HG03354 (cell line): ENCODE results near the gene PDK2.

ENCODE experiments used
- ATAC-seq: cut with Tn5 transposase; IDR thresholded peaks from one replicate; pipeline ENCODE4 v1.9.1; 2021; ENCODE audit warnings: mild to moderate bottlenecking; ENCODE audit not compliant: unreplicated experiment, poor library complexity, severe bottlenecking

PDK2 gene

DNA sequence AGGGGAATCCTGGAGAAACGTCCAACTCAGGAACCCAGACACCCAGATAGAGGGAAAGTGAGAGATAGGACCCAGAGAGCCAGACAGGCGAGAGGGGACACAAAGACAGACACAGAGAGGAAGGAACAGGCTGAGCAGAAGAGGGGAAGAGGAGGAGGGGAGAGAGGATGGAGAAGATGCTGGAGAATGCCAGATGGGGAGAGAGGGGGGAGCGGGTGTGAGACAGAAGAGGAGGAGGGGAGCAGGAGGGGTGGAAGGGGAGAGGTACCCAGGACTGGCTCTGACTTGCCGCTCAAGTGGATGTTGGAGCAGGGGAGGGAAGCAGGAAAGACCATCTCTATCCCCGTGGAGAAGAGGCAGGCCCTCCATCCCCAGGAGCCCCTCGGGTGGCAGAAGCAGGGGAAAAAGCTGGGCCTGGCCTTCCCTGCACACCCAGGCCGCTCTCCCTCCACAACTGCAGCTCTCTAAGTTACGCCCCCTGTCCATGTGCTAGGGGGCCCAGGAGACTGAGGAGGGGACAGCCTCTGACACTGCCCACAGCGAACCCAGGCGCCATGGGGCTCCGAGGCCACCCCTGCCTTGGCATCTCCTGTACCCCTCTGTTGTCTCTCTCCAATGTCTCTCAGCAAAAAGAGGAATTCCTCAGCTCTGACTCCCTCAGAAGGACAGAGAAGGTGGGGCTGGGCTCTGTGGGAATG, 50.5 kb downstream of the PDK2 start:
- ATAC-seq: no peak

DNA sequence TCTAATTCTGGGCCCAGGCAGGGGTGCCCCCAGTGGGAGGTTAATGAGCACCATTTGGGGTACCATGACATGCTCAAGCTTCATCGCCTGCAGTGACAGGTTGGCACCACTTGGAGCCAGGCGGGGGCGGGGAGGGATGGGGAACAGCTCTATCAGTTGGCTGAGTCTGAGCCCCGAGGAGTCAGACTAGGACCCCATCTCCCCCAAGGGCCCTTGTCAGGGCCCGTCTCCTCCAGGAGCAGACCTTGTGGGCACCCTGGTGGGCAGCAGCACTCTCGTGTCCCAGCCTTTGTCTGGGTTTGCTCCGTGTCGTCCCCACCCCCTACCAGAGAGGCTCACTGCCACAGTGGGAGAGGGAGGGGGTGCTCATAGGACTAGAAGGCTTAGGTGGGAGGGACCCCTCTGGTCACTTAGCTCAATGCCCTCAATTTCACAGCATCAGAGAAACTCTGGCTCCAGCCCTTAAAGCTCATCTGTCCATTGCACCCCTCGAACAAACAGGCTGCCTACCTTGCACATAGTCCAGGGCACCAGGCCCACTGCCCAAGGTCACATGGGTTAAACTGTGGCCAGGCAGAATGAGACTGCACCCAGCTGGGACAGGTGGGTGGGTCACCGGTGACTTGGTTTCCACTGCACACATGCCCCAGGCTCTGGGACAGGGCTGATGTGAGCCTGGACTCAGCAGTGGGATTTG, 51.2 kb downstream of the PDK2 start:
- no peak for ATAC-seq

- no peak for ATAC-seq
Measured at GRCh38 chr17:50146927-50147665, 51.9 kb downstream of the PDK2 start.

DNA sequence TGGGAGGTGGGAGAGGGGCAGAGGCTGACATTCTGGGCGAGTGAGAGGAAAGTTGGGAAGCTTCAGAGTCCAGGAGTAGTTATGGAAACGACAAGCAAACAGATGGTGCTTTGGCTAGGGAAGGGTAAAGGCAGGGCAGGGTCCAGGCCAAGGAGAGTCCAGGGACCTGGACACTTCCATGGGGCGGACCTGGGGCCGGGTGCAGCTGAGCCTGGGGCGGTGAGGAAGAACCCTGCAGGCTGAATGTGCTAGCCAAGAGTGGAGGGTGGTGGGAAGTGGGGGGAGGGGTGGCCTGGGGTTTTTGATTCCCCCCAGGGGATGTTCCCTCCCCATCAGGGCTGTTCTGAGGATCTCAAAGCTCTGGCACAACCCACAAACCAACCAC, 52.7 kb downstream of the PDK2 start:
- ATAC-seq: no peak

DNA sequence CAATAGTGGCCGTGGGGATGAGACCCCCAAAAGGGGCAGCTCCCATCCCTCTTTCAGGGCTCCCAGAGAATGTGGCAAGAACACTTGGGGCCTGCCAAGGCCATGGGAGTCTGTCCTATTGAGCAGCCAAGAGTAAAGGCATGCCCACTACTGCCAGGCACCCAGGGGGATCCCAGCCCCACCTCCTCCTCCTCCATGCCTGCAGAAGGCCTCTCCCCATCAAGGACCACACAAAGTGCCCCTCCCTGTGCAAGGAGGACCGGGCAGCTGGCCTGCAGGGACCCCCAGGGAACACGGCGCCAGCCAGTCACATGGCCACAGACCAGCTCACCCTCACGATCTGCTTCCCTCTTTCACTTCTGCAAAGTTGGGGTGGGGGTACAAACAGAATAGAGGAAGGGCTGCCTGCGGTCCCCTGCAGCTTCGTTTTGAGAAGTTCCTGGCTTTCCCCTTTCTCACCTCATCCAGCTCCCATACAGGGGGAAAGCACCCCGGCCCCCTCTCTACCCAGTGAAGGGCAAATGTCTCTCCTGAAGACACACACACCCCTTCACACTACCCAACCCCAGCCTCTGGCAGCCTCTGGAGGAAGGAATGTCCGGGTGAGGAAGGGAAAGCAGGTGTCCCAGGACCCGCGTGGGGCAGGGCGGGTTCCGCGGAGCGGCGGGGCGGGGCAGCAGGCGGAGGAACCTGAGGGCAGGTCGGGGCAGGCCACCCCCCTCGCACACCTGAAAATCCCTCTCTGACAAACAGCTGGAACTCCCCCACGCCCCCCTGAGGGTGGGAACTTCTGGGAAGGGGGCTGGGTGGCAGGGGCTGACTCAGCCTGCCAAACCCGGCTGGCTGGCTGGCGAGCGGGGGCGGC, 53.3 kb downstream of the PDK2 start:
- ATAC-seq: peak; percentile 34

- ATAC-seq: no peak
Measured at GRCh38 chr17:50149091-50149416, 53.9 kb downstream of the PDK2 start.

DNA sequence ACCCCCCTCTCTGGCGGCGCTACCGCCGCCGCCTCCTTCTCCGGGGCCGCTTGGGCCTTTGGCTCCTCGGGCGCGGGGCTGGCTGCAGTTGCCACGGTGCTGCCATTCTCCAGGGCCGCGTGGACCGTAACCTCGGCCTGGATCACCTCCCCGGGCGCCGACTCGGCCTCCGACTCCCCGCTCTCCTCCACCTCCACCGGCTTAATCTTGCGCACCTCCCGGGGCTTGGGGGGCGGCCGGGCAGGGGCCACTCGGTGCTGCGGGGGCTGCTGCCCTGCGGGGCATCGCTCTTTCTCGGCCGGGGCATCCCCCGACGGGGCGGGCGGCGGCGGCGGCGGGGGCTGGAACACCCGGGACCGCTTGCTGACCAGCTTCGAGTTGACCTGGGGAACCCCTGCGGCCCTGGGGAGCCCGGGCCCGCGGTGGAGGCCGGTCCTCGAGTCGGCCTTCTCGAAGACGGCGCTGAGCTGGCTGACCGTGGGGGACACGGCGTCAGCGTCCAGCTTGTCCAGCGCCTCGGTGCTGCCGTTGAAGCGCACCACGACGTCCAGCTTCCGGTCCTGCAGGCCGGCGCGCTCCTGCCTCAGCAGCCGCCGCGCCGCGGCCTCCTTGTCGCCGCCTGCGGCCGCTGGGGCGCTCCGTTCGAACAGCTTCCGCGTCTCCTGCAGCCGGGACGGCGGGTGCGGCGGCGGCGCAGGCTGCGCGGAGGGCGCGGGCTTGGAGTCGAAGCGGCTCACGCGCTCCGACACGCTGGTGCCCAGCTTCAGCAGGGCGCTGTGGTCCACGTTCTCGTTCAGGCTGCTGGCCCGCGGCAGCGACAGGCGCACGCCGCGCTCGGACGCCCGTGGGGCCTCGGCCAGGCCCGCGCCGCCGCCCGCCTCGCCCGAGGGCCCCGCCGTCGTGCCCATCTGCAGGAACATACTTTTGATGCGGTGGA, 54.5 kb downstream of the PDK2 start:
- no peak for ATAC-seq

DNA sequence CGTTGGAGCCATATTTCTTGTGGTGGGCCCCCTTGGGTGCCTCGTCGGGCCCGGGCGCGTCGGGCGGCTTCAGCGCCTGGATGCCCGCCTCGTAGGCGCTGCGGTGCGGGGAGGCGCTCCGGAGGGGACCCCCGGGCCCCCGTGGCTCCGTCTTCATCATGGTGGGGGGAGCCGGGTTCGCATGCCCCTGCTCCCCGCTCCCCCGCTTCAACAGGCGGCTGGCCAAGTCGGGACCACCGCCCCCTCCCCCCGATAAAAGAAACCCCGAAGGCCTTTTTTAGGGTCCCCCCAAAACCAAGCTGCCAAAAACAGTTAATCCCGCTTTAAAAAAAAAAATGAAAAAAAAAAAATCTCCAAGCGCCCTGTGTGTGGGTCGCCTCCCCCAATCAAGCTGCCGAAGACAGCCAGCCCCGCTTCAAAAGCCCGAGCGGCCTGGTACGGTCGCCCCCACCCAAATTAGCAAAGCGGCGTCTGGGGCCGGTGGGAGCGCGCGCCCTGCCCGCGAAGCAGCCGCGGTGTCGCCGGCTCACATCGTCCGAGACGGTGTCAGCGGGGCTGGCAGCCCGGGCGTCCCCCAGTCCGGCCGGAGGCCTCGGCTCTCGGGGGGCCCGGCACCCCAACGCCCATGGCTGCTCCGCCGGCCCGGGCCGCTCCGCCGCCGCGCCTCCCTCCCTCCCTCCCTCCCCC, 55.3 kb downstream of the PDK2 start, which contains the start of gene PPP1R9B:
PPP1R9B (minus strand) TSS at position 324 of the 687 bp plus-strand sequence; CDS start at position 160, 164 bp downstream.
- ATAC-seq: peak; percentile 4

DNA sequence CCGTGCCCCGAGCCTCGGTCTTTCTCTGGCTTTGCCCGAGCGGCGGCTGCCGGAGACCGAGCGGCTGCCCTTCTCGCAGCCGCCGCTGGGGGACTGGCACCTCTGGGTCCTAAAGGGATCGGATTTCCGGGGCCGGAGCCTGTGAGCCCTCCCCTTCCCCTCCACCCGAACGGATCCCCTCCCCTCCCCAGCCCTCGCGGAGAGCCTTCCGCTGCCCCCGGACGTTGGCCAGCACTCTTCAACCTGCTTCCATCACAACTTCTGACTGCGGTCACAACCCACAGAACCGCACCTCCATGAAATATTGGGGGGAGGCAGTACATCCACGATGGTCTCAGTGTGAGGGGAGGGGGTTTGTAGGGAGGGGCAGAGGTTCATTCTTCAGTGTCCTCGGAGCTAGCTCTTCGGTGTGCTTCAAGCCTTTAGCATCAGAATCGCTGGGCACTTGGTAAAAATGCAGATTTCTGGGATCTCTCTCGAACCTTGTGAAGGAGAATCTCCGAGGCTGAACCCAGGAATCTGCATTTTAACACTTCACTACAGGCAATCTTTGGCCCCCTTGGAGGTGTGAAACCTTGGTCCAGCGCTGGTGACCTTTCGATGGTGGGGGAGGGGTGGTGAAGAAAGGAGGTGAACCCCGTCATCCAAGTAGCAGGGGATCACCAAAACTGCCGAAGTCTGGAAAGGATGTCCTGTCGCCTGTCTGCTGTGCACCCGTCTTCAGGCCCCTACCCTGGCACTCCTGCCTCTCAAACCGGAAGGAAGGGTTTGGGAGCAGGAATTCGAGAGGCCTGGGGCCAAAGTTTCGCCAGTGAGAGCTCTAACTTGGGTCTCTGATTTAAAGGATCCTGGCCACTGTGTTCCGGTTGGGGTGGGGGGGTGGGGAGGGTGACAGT, 56.1 kb downstream of the PDK2 start:
- ATAC-seq: peak; percentile 52

DNA sequence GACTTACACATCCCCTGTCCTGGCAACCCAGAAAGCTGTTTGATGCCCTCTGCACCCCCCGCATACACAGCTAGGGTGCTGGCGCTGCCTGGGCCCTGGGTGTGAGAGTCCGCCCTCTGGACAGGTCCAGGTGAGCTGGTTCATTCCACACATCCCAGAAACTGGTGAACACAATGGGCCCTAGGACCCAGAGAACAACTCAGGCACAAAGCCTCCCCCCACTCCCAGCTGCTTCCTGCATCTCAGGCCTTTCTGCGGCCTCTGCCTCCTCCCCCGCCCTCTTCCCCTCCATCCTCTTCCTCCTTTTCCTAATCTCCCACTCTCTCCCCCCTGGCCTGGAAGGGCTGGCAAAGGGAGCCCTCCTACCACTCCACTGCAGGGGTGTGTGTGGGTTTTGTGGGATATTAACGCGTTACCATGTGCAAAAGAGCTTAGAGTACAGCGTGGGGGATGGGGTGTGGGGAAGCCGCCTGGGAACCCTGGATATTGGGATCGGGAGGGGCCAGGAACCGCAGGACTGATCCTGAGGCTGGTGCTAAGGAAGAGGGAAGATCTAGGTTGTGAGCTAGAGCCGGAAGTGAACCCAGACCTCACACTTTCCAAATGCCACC, 56.9 kb downstream of the PDK2 start:
- peak; percentile 33 for ATAC-seq

DNA sequence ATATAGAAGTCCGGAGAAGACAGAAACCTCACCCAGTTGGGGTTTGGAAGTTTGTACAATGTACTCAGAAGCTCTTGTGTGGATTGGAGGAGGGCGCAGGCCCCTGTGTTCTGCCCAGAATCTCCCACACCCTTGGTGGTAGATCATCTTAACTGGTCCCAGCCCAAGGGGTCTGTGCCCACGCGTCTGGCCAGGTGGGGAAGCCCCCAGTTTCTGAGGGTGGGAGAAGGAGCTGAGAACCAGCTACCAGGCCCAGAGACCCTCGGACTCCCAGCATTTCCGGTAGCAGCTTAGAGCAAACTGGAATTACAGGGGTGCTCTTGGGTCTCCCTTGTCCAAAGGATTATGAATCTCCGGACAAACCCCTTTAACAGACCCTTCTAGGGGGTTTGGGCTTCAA, 57.6 kb downstream of the PDK2 start:
- ATAC-seq: no peak

DNA sequence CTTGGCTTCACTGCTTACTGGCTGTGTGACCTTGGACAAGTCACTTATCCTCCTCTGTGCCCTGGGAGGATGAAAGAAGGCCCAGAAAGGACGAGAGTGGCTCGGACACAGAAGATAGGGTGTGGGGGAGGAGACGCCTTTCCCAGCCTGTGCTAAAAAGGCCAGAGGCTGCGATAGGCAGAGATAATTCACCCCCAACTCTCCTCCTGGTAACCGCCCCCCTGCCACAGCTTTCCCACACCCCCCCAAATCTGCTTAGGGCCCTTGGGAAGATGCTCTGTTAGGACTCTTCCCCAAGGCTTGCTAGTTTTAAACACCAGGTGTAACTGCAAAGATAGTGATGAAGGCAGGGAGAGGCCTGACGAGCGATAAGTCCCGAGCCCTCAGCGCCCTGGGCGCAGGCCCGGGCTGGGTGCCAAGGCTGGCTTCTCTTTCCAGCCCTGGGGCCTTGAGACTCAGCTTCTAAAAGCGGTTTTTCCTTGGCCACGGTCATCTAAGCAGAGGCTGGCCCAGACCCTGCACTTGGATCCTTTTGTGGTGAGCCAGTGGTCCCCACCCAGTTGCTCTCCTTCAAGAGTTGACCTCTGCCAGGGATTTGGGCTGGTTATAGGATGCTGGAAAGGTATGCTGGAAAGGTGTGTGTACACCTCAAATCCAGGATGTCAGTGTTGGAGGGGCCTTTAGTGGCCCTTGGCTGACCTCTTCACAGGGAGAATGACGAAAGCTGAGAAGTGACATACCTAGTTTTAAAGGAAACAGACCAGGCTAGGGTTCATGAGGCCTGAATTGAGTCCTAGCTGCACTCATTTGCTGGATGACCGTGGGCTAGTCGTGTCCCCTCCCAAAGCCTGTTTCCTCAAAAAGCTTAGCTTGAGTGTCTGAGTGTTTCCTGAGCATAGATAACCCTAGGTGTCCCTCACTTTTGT, 58.8 kb downstream of the PDK2 start:
- ATAC-seq: no peak

DNA sequence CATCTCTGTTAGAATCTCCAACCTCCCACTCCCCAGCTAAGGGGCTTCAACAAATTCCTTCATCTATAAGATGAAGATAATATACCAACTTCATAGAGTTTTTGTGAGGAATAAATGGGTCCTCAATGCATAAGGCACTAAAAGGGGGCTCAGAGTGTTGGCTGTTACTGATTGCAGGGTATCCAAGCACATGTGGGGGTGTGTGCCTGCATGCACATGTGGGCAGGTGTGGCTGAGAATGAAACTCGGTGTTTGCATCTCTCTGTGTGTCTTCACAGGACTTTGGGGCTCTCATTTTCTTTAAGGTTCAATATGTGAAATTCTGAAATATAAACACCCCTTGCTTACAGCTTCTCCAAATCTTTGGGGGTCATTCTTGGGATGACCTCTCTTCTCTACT, 59.5 kb downstream of the PDK2 start:
- ATAC-seq: peak; percentile 29

DNA sequence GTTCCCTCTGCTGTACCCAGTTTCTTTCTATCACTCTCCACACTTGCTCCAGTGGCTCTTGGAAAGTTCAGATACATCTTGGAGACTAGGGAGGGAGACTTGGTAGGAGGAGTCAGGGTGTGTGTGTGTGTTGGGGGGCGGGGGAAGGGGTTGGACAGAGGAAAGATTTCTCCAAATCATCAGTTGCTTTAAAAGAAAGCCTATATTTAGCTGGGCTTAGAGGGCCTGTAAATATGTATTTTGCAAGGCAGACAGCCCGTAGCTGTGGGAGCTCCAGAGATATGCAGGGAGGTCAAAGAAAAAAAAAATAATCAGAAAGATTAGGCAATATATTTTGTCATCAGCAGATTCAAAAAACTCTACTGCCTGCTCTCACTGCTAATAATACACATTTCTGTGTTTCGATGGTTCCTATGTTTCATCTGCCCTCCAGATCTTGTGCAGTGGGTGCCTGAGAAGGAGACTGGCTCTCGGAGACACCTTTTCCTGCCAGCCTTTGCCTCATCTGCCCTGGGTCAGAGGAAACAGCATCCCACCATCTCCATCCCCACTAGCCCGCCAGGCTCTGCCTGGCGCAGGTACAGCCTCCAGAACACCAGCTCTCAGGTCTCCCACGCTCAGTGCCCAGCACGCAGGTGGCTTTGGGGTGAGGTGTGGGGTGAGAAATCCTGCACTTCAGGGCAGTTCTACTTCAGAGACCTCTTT, 60.1 kb downstream of the PDK2 start:
- no peak for ATAC-seq

- no peak for ATAC-seq
Measured at GRCh38 chr17:50157891-50158290, 62.7 kb downstream of the PDK2 start.
